Caco-2 (cell line): ENCODE measurements around the gene TRIM71. TPM values are rescaled to one million over a fixed set of nuclear protein-coding genes. Genes with fewer than 3 reads are reported as not detected.

Experiments
- BruUV-seq: library from RNA; stranded (reverse); fragments of 400-500 nt; replicated peaks from 2 replicates; lab custom pipeline; 2021; lab: Mats Ljungman, UMichigan
- CTCF ChIA-PET: fragments of 300-600 bp; sonication (Branson Sonifier 250); formaldehyde crosslinking; loops from one replicate; lab custom pipeline; 2022; ENCODE audit warnings: antibody characterized with exemption; lab: Charles Lee
- POLR2A ChIA-PET: fragments of 300-600 bp; sonication (Branson Sonifier 250); formaldehyde crosslinking; loops from one replicate; lab custom pipeline; 2022; ENCODE audit warnings: antibody characterized with exemption; lab: Charles Lee
- DNase-seq, 2 experiments: peaks; one replicate each; pipeline versions ENCODE4 v3.0.0 to v3.0.0-alpha.2; 2020 to 2022
- H3K27me3 ChIP-seq: replicated peaks from 2 replicates; pipeline ENCODE4 v1.6.0; 2011; ENCODE audit warnings: low read length; ENCODE audit not compliant: control insufficient read depth, insufficient read depth
- H3K36me3 ChIP-seq: 2 replicates; pipeline ENCODE4 v1.5.1; 2011; ENCODE audit warnings: low read length; ENCODE audit not compliant: control insufficient read depth, insufficient read depth
- H3K4me1 ChIP-seq: fragments of 250-450 bp; sonication (Bioruptor Pico); 2 replicates; pipeline ENCODE4 v1.5.1; 2020; ENCODE audit warnings: mild to moderate bottlenecking
- H3K4me3 ChIP-seq: 2 replicates; pipeline ENCODE4 v1.5.1; 2011; ENCODE audit warnings: low read depth, mild to moderate bottlenecking, control low read depth, low read length
- H3K9me3 ChIP-seq: fragments of 250-450 bp; sonication (Bioruptor Pico); 2 replicates; pipeline ENCODE4 v1.5.1; 2020; ENCODE audit warnings: mild to moderate bottlenecking, moderate library complexity
- H3K27ac Mint-ChIP-seq: one replicate; pipeline ENCODE4 v1.8.0; 2022; ENCODE audit warnings: mixed read lengths; ENCODE audit not compliant: unreplicated experiment
- H3K27me3 Mint-ChIP-seq: one replicate; pipeline ENCODE4 v1.8.0; 2022; ENCODE audit warnings: mixed read lengths; ENCODE audit not compliant: insufficient read depth, unreplicated experiment
- H3K36me3 Mint-ChIP-seq: one replicate; pipeline ENCODE4 v1.8.0; 2022; ENCODE audit warnings: mild to moderate bottlenecking, mixed read lengths; ENCODE audit not compliant: insufficient read depth, unreplicated experiment
- H3K4me1 Mint-ChIP-seq: one replicate; pipeline ENCODE4 v1.8.0; 2022; ENCODE audit warnings: low read depth, mixed read lengths; ENCODE audit not compliant: unreplicated experiment
- H3K4me3 Mint-ChIP-seq: one replicate; pipeline ENCODE4 v1.8.0; 2022; ENCODE audit warnings: mild to moderate bottlenecking, moderate library complexity, mixed read lengths; ENCODE audit not compliant: unreplicated experiment
- H3K9me3 Mint-ChIP-seq: one replicate; pipeline ENCODE4 v1.8.0; 2022; ENCODE audit warnings: mixed read lengths; ENCODE audit not compliant: unreplicated experiment
- intact Hi-C: fragments of 100-400 bp; cut with micrococcal nuclease; formaldehyde crosslinking; loops from one replicate; pipeline ENCODE4 v1.10.0; 2022; ENCODE audit not compliant: unreplicated experiment
- total RNA-seq: library from RNA; stranded (reverse); gene quantifications from 2 replicates; pipeline ENCODE4 v1.2.3, GENCODE V29; 2022
- TF ChIP-seq, protein P1 (sequence below), 2 experiments: fragments of 200-600 bp in 1 of 2; IDR thresholded peaks; 1 replicate in 1 of 2; 2 replicates in 1 of 2; pipeline versions ENCODE4 v1.5.1 to v1.8.0; 2011 to 2022; ENCODE audit warnings: antibody characterized with exemption in 1 of 2, control low read depth in 1 of 2, inconsistent platforms in 1 of 2, low read depth in 1 of 2, low read length in 1 of 2, mild to moderate bottlenecking in 1 of 2, moderate library complexity in 1 of 2; ENCODE audit not compliant: insufficient read depth in 1 of 2, severe bottlenecking in 1 of 2, unreplicated experiment in 1 of 2

TRIM71 gene
- total RNA-seq, 1 experiment from 2014 or later, result 68.4 TPM

DNA sequence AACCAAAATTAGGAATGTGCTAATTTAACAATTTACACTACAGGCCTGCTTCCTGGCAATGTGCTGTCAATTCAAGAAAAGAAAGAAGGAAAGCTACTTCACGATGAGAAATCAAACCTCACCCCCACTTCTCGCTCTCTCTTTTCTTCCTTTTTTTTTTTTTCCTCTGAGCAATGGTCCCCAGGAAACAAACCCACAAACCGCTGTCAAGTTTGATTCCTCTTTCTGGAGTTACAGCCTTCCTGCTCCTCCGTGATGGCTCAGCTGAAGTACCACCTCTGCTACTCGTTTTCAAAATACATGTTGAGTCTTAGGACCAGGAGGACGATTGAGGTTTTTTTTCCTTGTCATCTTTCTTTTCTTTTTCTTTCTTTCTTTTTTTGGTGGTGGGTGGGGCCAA is 3.4 kb upstream of the TRIM71 start:
- no peak overlapping the region for H3K4me3 Mint-ChIP-seq
- CTCF ChIA-PET, result no interaction called here
- no peaks in the 10 kb centered on the region for H3K27me3 Mint-ChIP-seq

DNA sequence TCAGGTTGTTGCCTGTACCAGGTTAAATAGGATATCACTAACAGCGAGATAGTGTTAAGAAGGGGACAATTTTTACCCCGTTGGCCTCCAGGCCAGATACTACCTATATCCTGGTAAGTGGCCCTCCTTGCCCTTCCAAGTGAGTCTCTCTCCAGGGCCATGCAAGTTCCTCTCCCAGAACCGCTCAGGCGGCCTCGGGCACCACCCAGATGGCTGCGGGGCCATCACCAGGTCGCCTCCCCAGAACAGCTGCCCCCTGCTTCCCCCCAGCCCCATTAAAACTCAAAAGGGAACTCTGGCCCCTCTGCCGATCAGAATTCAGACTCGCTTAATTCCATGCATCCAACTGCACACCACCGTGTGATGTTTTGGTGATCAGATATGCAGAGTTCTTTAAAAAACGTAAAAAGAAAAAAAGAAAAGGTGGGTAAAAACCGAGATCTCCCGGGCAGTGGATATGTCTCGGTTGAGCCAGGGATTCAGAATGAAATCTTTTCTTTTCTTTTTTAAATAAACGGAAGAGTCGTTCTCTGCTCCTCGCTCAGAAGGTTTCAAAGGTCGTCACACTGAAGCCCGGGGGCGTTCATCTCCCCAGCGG is 1.9 kb upstream of the TRIM71 start:
- ChIA-PET CTCF (no interaction called here), POLR2A (no interaction called here)
- DNase-seq, result peak in 1 of 2 experiments; percentile 31
- Histone ChIP-seq H3K9me3 (no peaks in the 10 kb centered on the region), H3K4me3 (peak overlapping the region; percentile 78), H3K27me3 (no peaks in the 10 kb centered on the region), H3K4me1 (peaks cover 26% of the 10 kb centered on the region), H3K36me3 (peaks cover 3% of the 10 kb centered on the region; the same call in 1 of the 2 replicates)
- Mint-ChIP-seq H3K4me3 (peak overlapping the region; percentile 86), H3K27ac (peak overlapping the region; percentile 93), H3K4me1 (peaks cover 15% of the 10 kb centered on the region), H3K36me3 (peaks cover 52% of the 10 kb centered on the region), H3K9me3 (no peaks in the 10 kb centered on the region), H3K27me3 (no peaks in the 10 kb centered on the region)
- intact Hi-C loops, result loop anchor here (1.0 to 5.0 kb wide), 4 partner anchors 21 to 116 kb away; no protein-coding TSS in a partner anchor
- TF ChIP-seq, protein P1, sequence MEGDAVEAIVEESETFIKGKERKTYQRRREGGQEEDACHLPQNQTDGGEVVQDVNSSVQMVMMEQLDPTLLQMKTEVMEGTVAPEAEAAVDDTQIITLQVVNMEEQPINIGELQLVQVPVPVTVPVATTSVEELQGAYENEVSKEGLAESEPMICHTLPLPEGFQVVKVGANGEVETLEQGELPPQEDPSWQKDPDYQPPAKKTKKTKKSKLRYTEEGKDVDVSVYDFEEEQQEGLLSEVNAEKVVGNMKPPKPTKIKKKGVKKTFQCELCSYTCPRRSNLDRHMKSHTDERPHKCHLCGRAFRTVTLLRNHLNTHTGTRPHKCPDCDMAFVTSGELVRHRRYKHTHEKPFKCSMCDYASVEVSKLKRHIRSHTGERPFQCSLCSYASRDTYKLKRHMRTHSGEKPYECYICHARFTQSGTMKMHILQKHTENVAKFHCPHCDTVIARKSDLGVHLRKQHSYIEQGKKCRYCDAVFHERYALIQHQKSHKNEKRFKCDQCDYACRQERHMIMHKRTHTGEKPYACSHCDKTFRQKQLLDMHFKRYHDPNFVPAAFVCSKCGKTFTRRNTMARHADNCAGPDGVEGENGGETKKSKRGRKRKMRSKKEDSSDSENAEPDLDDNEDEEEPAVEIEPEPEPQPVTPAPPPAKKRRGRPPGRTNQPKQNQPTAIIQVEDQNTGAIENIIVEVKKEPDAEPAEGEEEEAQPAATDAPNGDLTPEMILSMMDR (IDR thresholded peaks at IDR 0.05; ENCODE audit: insufficient read depth in 1 of 2, low read depth in 1 of 2, low read length in 1 of 2, severe bottlenecking in 1 of 2, unreplicated experiment in 1 of 2), result no peak
- BruUV-seq, result no TSS peak

More for the DNA sequence above, 3.4 kb upstream of the TRIM71 start:
- Mint-ChIP-seq H3K9me3 (no peaks in the 10 kb centered on the region), H3K36me3 (peaks cover 38% of the 10 kb centered on the region), H3K27ac (no peak overlapping the region), H3K4me1 (peaks cover 15% of the 10 kb centered on the region)
- Histone ChIP-seq H3K9me3 (no peaks in the 10 kb centered on the region), H3K36me3 (peaks cover 3% of the 10 kb centered on the region; the same call in 1 of the 2 replicates), H3K4me1 (peaks cover 19% of the 10 kb centered on the region; the same call in 1 of the 2 replicates), H3K4me3 (no peak overlapping the region), H3K27me3 (no peaks in the 10 kb centered on the region)
- TF ChIP-seq, protein P1 (IDR thresholded peaks at IDR 0.05; ENCODE audit: insufficient read depth in 1 of 2, low read depth in 1 of 2, low read length in 1 of 2, severe bottlenecking in 1 of 2, unreplicated experiment in 1 of 2), result no peak
- no TSS peak for BruUV-seq
- POLR2A ChIA-PET, result no interaction called here
- intact Hi-C loops, result no loop called here
- no peak for DNase-seq

DNA sequence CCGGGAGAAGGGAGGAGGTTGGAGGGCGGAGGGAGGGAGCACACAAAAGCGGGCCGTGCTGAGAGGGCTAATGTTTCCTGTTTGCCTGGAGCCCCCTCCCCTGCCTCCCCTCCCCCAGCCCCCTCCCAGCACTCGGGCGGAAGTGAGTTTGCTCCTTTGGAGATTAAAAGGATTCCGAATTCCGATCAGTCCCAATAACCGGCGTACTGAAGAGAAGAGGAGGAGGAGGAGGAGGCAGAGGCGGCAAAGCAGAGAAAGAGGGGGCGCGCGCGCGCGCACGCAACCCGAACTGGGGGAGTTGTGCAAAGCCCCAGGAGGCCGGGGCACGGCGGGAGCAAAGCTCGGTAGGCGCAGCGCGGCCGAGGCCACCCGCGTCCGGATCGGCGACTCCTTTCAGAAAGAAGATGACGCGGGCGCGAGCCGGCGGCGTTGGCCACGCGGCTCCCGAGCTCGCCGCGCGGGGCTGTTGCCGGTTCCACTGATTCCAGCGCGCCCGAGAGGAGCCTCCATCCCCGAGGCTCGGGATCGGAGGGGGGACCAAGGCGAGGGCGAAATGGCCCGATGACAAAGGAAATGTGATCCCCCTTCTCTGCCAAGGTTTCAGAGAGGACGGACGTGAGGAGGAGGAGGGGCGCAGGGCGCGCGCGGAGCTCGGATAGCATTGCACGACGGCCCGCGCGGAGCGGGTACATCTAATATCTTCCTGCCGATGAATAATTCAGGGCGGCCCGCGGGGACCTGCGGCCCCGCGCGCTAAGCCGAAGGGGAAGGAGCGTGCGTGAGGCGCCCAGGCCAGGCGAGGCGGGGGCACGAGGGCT is 1.1 kb upstream of the TRIM71 start:
- Histone ChIP-seq H3K9me3 (no peaks in the 10 kb centered on the region), H3K4me1 (peaks cover 31% of the 10 kb centered on the region), H3K27me3 (no peaks in the 10 kb centered on the region), H3K4me3 (peak overlapping the region; percentile 78), H3K36me3 (peaks cover 4% of the 10 kb centered on the region; the same call in 1 of the 2 replicates)
- H3K9me3 Mint-ChIP-seq, result no peaks in the 10 kb centered on the region
- H3K27me3 Mint-ChIP-seq, result no peaks in the 10 kb centered on the region
- CTCF ChIA-PET, result no interaction called here
- intact Hi-C loops, result loop anchor here (1.0 to 5.0 kb wide), 4 partner anchors 22 to 116 kb away; no protein-coding TSS in a partner anchor
- TSS peak; percentile 24 for BruUV-seq
- peaks cover 52% of the 10 kb centered on the region for H3K36me3 Mint-ChIP-seq
- POLR2A ChIA-PET, result interaction anchor here (0.6 kb wide), 1 partner anchor 25 kb away, joined by 3 read pairs; no protein-coding TSS in a partner anchor
- peaks cover 15% of the 10 kb centered on the region for H3K4me1 Mint-ChIP-seq
- peak overlapping the region; percentile 86 for H3K4me3 Mint-ChIP-seq
- TF ChIP-seq, protein P1 (IDR thresholded peaks at IDR 0.05; ENCODE audit: insufficient read depth in 1 of 2, low read depth in 1 of 2, low read length in 1 of 2, severe bottlenecking in 1 of 2, unreplicated experiment in 1 of 2), result no peak
- peak; percentile 76 to 91 for DNase-seq
- H3K27ac Mint-ChIP-seq, result peak overlapping the region; percentile 93
